H54 (cell line): ENCODE results near the gene YIF1A.
"Not testable (repeated sequence)": the region's sequence is repeated elsewhere in the genome, so short reads cannot be mapped to it uniquely, and the experiment has no call there.

Experiments
- DNase-seq: peaks from one replicate; pipeline ENCODE4 v3.0.0; 2011; ENCODE audit warnings: low spot score, mixed read lengths; ENCODE audit not compliant: insufficient read length
- FAIRE-seq: peaks from 3 replicates; lab custom pipeline; 2011; peaks lifted over from hg19 to GRCh38; lab: Jason Lieb, UNC
- POLR2A ChIP-seq: IDR thresholded peaks from 2 replicates; pipeline ENCODE4 v1.6.1; 2011; ENCODE audit warnings: low read depth, mild to moderate bottlenecking, low read length

Gene YIF1A

DNA sequence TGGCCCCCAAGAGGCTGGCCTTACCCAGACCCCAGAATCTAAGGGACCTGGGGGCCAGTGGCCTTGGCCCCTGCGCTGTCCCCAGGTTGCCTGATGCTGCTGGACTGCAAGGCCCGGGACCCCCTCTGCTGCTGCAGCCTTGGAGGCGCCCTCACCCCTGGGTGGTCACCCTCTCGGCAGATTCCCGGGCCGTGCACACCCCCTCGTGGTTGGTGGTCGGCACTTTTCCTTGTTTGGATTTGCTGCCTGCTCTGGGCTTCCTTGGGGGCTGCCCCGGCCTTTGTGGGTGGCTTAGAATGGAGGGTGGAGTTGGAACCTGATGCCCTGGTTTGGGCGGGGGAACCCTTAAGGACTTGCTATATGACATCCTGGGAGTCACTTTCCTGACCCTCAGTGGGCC is 42.0 kb upstream of the YIF1A start:
- no peak for DNase-seq
- TF ChIP-seq POLR2A: no peak
- FAIRE-seq: no peak

- no peak for TF ChIP-seq POLR2A
- DNase-seq (no peak), FAIRE-seq (no peak)
Observed at GRCh38 chr11:66329165-66329673, 40.3 kb upstream of the YIF1A start.

DNA sequence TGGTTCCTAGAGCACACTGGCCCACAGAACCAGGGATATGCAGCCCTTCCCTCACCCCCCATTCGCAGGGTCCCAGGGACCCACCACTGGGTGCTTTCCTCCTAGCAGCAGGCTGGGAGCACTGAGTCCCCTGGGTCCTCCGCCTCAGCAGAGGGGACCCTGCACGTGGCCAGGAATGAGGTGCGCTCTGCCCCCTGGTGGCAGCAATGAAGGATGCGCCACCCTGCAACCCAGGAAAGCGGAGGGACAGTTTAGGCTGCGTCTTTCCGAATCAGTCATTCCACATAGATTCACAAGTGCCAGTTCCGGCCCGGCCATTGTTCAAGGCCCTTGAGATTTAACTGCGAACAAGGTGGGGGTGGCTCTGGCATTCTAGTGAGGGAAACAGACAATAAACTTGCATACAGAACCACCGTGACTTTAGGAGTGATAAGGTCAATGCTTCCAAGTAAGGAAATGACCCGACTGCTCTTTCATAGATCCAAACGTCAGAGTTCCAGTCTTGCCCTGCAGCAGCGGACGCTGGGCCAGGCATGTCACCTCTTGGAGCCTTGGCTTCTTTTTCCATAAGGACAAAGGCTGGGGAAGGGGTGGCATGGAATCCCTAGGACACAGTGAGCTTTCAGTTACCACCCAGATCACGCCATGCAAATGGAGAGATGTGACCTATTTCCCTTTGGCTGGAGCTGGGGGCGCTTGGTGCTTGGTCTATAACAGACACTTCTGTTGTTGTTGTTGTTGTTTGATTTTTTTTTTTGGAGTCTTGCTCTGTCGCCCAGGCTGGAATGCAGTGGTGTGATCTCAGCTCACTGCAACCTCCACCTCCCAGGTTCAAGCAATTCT is 39.6 kb upstream of the YIF1A start:
- no peak for TF ChIP-seq POLR2A
- no peak for FAIRE-seq

GRCh38 chr11:66328031-66328301 is 39.0 kb upstream of the YIF1A start:
- FAIRE-seq (no peak), DNase-seq (no peak)
- TF ChIP-seq POLR2A: no peak; the same call in 1 of the 2 replicates

More for the DNA sequence above, 39.6 kb upstream of the YIF1A start:
- DNase-seq: peak; percentile 72

GRCh38 chr11:66327171-66328030 is 38.5 kb upstream of the YIF1A start:
- FAIRE-seq (no peak), DNase-seq (peak; percentile 82)
- TF ChIP-seq POLR2A: peak; percentile 30; the same call in 1 of the 2 replicates

- TF ChIP-seq POLR2A: 0 out of 2 replicates have a peak, but pooled peaks have one; percentile 18
- FAIRE-seq (no peak), DNase-seq (peak; percentile 76)
Observed at GRCh38 chr11:66326261-66327111, 37.5 kb upstream of the YIF1A start.

GRCh38 chr11:66325263-66325671 is 36.3 kb upstream of the YIF1A start:
- FAIRE-seq: no peak
- no peak for DNase-seq
- TF ChIP-seq POLR2A: no peak

DNA sequence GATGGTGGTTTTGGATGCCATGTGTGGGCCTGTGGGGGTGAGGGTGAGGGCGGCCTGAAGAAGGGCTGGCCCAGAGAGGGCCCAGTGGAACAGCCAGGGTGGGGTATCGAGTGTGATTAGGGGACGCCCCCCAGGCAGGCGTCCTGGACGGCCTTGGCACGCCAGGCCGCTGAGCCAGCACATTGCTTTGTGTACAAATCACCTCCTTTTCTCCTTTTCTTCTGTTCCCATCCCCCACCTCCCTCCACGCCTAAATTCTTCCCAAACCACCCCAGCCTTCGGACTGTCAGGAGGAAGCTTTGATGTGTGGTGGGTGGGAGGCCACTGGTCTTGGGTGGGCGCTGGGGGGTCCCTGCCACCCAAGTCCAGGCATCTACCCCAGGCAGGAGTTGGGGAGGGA is 35.7 kb upstream of the YIF1A start:
- FAIRE-seq (no peak), DNase-seq (no peak)
- no peak for TF ChIP-seq POLR2A

- no peak for DNase-seq
- TF ChIP-seq POLR2A: no peak
- no peak for FAIRE-seq
Observed at GRCh38 chr11:66323684-66324083, 34.7 kb upstream of the YIF1A start.

DNA sequence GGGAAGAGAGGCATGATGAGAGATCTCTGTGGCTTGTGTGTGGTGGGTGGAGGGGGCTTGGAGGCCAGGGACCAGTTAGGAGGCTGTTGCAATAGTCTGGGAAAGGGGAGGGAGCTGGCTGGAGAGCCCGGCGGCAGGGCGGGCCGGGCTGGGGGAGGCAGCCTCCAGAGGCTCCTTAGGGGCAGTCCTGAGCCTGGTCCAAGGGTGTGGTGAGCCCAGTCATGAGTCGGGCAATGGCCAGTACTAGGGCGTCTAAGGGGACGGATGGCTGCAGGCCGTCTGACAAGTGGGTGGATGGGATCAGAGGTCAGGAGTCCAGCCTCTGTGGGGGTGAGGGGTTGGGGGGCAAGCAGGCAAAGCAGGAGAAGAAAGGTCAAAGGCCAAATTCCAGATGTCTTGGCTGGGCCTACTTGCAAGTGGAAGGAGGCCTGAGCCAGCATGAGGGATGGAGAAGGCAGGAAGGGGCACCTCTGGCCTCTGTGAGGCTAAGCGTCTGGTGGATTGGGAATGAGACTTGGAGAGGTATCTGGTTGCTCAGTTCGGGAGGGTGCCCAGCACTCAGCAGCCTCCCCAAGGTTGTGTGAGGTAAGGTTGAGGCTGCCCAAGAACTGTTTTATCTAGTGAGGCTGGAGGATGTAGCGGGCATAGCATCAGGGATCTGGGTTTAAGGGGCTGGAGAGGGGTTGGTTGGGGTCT is 33.9 kb upstream of the YIF1A start:
- FAIRE-seq: no peak
- no peak for DNase-seq
- no peak for TF ChIP-seq POLR2A

- no peak for TF ChIP-seq POLR2A
- DNase-seq (no peak), FAIRE-seq (no peak)
Observed at GRCh38 chr11:66321606-66322005, 32.7 kb upstream of the YIF1A start.

- DNase-seq, FAIRE-seq: not testable (repeated sequence)
Observed at GRCh38 chr11:66320748-66321147, 31.8 kb upstream of the YIF1A start.

DNA sequence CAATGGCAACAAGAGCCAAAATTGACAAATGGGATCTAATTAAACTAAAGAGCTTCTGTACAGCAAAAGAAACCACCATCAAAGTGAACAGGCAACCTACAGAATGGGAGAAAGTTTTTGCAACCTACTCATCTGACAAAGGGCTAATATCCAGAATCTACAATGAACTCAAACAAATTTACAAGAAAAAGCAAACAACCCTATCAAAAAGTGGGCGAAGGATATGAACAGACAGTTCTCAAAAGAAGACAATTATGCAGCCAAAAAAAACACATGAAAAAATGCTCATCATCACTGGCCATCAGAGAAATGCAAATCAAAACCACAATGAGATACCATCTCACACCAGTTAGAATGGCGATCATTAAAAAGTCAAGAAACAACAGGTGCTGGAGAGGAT is 31.3 kb upstream of the YIF1A start:
- FAIRE-seq, DNase-seq: not testable (repeated sequence)
